HepG2 (cell line): ENCODE results near the gene IL15RA. TPM values are rescaled to one million over a fixed set of nuclear protein-coding genes. Genes with fewer than 3 reads are reported as not detected.

ENCODE experiments used
- AKNA ChIP-seq: sonication (generic); formaldehyde crosslinking; IDR thresholded peaks from 2 replicates; pipeline ENCODE4 v1.4.0; 2020; ENCODE audit warnings: missing genetic modification reagents, borderline replicate concordance
- EHMT2 ChIP-seq: fragments of 200-600 bp; sonication (generic); IDR thresholded peaks from 2 replicates; pipeline ENCODE4 v1.7.0; 2017; ENCODE audit warnings: antibody characterized with exemption, low read depth, low read length, borderline replicate concordance
- FOXP4 ChIP-seq: sonication (generic); formaldehyde crosslinking; IDR thresholded peaks from 2 replicates; pipeline ENCODE4 v1.4.0; 2020; ENCODE audit warnings: missing genetic modification reagents
- HMGXB3 ChIP-seq: sonication (generic); formaldehyde crosslinking; IDR thresholded peaks from 2 replicates; pipeline ENCODE4 v1.4.0; 2020; ENCODE audit warnings: missing genetic modification reagents, borderline replicate concordance
- KLF15 ChIP-seq: sonication (generic); formaldehyde crosslinking; IDR thresholded peaks from 2 replicates; pipeline ENCODE4 v1.8.1; 2023; ENCODE audit warnings: borderline replicate concordance, mild to moderate bottlenecking, inconsistent platforms, missing genetic modification reagents, mixed read lengths
- MXD3 ChIP-seq: IDR thresholded peaks from 2 replicates; pipeline ENCODE4 v1.6.1; 2016; ENCODE audit warnings: mild to moderate bottlenecking, missing biosample characterization, missing genetic modification reagents
- ZNF281 ChIP-seq: sonication (generic); formaldehyde crosslinking; IDR thresholded peaks from 2 replicates; pipeline ENCODE4 v1.4.0; 2020; ENCODE audit warnings: missing genetic modification reagents, borderline replicate concordance
- ZNF597 ChIP-seq: sonication (generic); formaldehyde crosslinking; IDR thresholded peaks from 2 replicates; pipeline ENCODE4 v1.5.0; 2020; ENCODE audit warnings: missing genetic modification reagents
- ZNF768 ChIP-seq: sonication (generic); formaldehyde crosslinking; IDR thresholded peaks from 2 replicates; pipeline ENCODE4 v1.4.0; 2020; ENCODE audit warnings: missing genetic modification reagents
- ZNF83 ChIP-seq: sonication (generic); formaldehyde crosslinking; IDR thresholded peaks from 2 replicates; pipeline ENCODE4 v1.4.0; 2020; ENCODE audit warnings: missing genetic modification reagents, mild to moderate bottlenecking, borderline replicate concordance
- polyA plus RNA-seq, 8 experiments: library from polyadenylated mRNA; depleted of rRNA in 3 of 8; stranded (reverse) in 7 of 8; unstranded in 1 of 8; fragments of >200 nt; fragmentation: Illumina TruSeq in 4 of 8; extraction: Trizol in 4 of 8; gene quantifications; 2 replicates each; pipeline versions ENCODE4 v1.2.1 to v1.2.3, GENCODE V29; 2011 to 2016; ENCODE audit warnings: low read depth in 4 of 8, missing spikeins in 1 of 8, mixed read lengths in 1 of 8; ENCODE audit not compliant: insufficient read depth in 1 of 8
- total RNA-seq, 5 experiments: library from RNA; depleted of rRNA; stranded (reverse); fragments of >200 nt; fragmentation: Illumina TruSeq; extraction: Trizol; gene quantifications; 2 replicates each; pipeline ENCODE4 v1.2.3, GENCODE V29; 2016; ENCODE audit warnings: low read depth in 1 of 5

IL15RA gene
- total and polyA plus RNA-seq, 2 of the 13 experiments (the other 11 are each of a cell fraction or from before 2014, with no cell fraction given), result 0.53 to 0.77 TPM

GRCh38 chr10:5977471-5978229 is at the start of gene IL15RA (continued):
- no peak for TF ChIP-seq AKNA (CRISPR knock-in tag)
- no peak for TF ChIP-seq MXD3 (CRISPR knock-in tag)
- no peak for TF ChIP-seq HMGXB3
- peak; percentile 22; the same call in 1 of the 2 replicates for TF ChIP-seq ZNF768 (CRISPR knock-in tag)
- TF ChIP-seq ZNF597 (CRISPR knock-in tag), result no peak
- TF ChIP-seq EHMT2, result no peak
- no peak for TF ChIP-seq ZNF281 (CRISPR knock-in tag)
- no peak for TF ChIP-seq KLF15 (CRISPR knock-in tag)
- no peak for TF ChIP-seq ZNF83 (CRISPR knock-in tag)
- no peak for TF ChIP-seq FOXP4 (CRISPR knock-in tag)
